GM21381 (cell line): Measurements from ENCODE around the gene GPR158.
"Not testable (repeated sequence)": the region's sequence is repeated elsewhere in the genome, so short reads cannot be mapped to it uniquely, and the experiment has no call there.

Experiments
- ATAC-seq: cut with Tn5 transposase; IDR thresholded peaks from one replicate; pipeline ENCODE4 v1.9.1; 2021; ENCODE audit warnings: mild to moderate bottlenecking, moderate library complexity; ENCODE audit not compliant: unreplicated experiment

Gene GPR158, protein sequence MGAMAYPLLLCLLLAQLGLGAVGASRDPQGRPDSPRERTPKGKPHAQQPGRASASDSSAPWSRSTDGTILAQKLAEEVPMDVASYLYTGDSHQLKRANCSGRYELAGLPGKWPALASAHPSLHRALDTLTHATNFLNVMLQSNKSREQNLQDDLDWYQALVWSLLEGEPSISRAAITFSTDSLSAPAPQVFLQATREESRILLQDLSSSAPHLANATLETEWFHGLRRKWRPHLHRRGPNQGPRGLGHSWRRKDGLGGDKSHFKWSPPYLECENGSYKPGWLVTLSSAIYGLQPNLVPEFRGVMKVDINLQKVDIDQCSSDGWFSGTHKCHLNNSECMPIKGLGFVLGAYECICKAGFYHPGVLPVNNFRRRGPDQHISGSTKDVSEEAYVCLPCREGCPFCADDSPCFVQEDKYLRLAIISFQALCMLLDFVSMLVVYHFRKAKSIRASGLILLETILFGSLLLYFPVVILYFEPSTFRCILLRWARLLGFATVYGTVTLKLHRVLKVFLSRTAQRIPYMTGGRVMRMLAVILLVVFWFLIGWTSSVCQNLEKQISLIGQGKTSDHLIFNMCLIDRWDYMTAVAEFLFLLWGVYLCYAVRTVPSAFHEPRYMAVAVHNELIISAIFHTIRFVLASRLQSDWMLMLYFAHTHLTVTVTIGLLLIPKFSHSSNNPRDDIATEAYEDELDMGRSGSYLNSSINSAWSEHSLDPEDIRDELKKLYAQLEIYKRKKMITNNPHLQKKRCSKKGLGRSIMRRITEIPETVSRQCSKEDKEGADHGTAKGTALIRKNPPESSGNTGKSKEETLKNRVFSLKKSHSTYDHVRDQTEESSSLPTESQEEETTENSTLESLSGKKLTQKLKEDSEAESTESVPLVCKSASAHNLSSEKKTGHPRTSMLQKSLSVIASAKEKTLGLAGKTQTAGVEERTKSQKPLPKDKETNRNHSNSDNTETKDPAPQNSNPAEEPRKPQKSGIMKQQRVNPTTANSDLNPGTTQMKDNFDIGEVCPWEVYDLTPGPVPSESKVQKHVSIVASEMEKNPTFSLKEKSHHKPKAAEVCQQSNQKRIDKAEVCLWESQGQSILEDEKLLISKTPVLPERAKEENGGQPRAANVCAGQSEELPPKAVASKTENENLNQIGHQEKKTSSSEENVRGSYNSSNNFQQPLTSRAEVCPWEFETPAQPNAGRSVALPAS (N-terminal part only)

DNA sequence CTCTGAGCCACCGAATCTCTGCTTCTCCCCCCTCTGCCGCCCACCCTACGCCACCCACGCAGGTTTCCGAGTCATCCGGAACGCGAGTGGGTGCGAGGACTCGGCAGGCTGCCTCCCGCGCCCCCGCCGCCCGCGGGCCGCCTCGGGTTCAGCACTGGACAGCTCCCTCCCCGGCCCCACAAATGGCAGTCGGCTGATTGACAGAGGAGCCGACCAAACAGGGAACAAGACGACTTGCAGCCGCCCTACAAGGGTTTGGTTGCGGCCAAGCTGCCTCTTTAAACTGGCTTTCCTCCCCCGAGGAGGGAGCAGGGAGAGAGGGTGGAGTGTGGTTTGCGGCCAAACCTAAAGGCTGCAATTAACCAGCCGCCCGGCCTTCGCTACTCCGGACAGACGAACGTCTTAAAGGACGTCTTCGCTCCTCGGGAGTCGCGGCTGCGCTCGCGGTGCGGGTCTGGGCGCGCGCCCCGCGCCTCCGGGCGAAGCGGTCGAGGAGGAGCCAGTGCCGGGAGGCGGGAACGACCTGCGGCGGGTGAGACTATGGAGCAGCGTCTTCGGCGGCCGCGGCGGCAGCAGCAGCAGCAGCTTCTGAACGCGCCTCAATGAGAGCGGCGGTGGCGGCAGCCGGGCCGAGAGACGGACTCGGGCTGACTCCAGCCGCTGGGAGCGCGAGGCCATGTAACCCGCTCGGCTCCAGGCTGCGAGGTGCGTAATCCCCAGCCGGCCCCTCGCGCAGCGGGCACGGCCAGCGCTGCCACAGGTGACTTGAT lies at the start of gene GPR158:
Gene GPR158, plus strand, starts transcription at position 541 of the 770 bp plus-strand sequence. CDS start 420 bp downstream, outside the sequence.
- ATAC-seq: peak; percentile 54

DNA sequence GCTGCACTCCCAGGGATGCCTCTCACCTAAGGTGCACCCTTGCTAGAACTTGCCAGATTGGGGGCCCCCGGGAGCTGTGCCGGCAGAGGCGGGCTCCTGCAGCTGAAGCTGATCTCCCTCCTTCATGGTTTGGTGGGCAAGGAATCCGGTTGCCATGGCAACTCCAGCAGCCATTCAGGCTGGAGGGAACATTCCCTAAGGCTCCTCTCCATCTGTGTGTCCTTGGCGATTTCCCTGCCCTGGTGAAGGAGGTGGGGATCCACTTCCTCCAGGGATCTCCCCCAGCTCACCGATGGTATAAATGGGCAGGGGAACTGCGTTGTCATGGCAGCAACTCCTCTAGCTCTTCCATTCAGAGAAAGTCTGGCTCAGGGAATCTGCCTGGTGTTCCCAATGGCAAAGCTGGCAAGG lies 49.6 kb upstream of the GPR158 start:
- no peak for ATAC-seq

GRCh38 chr10:25129592-25129991 lies 45.2 kb upstream of the GPR158 start:
- no peak for ATAC-seq

GRCh38 chr10:25130906-25131305 lies 43.9 kb upstream of the GPR158 start:
- no peak for ATAC-seq

- ATAC-seq: no peak
Observed at GRCh38 chr10:25142116-25142864, 32.5 kb upstream of the GPR158 start.

DNA sequence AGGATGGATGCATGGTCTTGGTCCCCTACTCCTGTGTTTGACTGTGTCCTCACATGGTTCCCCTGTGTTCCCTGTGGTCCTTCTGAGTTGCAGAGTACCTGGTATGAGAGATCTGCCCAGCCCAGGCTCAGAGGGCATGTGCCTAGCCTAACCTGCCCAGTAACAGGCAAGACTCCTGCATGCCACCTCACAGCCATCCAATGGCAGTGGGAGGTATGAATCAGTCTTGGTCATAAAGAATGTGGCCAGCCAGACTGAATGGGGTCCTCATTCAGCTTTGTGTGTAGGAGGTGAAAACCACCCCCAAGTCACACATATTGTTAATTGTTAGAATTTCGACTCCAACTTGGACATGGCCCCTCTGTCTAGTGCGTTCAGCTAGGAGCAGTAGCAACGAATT lies 17.2 kb upstream of the GPR158 start:
- ATAC-seq: no peak

- no peak for ATAC-seq
Observed at GRCh38 chr10:25159591-25159990, 15.2 kb upstream of the GPR158 start.

DNA sequence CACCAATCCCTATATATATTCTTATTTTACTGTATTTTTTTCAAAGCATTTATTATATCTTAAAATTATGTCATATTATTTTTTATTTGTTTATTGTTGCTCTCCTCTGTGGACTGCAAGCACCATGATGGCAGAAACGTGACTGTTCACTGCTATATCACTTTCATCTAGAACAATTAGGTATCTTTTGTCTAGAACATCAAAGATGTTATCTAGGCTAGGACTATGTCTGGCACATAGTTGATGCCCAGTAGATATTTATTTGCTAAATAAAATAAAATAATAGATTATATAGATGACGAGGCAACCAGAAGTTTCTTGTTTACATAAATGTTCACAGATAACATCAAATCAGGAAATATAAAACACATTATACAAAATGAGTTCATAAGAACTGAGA lies 12.4 kb upstream of the GPR158 start:
- no peak for ATAC-seq

GRCh38 chr10:25163464-25163863 lies 11.3 kb upstream of the GPR158 start:
- not testable (repeated sequence) for ATAC-seq

- ATAC-seq: no peak
Observed at GRCh38 chr10:25169740-25170139, 5.1 kb upstream of the GPR158 start.

GRCh38 chr10:25170627-25171026 lies 4.2 kb upstream of the GPR158 start:
- no peak for ATAC-seq

DNA sequence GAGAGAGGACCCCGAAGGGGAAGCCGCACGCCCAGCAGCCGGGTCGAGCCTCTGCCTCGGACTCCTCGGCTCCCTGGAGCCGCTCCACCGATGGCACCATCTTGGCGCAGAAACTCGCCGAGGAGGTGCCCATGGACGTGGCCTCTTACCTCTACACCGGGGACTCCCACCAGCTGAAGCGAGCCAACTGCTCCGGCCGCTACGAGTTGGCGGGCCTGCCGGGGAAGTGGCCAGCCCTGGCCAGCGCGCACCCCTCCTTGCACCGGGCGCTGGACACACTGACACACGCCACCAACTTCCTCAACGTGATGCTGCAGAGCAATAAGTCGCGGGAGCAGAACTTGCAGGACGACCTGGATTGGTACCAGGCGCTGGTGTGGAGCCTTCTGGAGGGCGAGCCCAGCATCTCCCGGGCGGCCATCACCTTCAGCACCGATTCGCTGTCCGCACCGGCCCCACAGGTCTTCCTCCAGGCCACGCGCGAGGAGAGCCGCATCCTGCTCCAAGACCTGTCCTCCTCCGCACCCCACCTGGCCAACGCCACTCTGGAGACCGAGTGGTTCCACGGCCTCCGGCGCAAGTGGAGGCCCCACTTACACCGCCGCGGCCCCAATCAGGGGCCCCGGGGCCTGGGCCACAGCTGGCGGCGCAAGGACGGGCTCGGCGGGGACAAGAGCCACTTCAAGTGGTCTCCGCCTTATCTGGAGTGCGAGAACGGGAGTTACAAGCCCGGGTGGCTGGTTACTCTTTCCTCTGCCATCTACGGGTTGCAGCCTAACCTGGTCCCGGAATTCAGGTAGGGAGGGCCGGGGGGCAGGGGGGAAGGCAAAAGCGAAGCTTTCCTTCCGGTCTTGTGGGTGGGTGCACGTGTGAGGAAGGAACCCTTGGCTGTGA lies 973 bp downstream of the GPR158 start:
- ATAC-seq: no peak

DNA sequence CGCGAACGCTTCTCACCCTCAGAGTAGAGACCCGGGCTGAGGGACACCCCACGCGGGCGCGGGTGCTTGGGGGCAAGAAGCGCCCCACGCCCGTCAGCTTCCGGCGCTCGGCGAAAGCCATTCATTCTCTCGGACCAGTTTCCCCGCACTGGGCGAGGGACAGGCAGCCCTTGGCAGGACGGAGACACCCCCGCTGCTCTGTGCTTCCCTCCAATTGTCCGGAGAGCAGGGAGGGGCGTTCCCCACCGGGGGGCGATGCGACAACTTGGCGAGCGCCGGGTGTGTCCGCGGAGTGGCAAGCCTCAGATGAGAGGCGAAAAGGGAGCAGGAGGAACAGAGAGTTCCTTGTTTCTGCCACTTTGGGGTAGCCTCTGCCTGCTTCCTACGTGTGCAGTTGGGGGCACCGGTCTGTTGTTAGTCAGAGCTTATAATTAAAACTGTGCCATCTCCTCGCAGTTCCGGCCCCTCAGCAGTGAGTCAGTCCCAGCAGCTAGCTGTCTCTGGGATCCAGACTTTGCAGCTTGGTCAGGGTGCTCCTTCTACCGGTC lies 1.7 kb downstream of the GPR158 start:
- ATAC-seq: no peak

DNA sequence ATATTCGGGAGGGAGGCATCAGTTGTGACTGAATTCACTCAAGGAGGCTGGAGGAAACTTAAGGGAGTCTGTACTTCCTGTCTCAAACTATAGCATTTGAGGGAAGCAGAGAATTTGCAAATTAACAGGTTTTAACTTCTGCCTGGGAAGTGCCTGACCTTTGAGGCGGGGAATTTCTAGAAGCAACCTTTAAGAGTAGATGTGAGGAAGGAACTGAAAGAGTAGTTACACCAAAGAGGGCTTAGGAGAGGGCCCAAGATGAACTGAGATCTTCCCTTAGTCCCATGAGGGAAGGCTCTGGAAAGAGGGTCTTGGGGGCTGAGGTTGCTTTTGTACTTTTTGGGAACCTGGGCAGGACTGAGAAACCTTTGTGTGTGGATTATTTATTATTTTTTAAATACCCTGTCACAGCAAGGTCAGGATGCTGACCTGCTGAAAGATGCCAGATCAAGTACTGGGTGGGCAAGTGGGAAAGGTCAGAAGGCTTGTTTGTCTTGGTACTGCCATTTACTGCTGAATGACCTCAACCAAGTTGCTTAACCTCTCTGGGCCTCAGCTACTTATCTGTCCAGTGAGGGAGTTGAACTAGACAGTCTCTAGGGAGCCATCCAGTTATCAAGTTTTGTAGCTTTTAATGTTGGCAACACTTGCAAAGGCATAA lies 2.4 kb downstream of the GPR158 start:
- ATAC-seq: no peak

GRCh38 chr10:25177754-25178135 lies 2.9 kb downstream of the GPR158 start:
- no peak for ATAC-seq

DNA sequence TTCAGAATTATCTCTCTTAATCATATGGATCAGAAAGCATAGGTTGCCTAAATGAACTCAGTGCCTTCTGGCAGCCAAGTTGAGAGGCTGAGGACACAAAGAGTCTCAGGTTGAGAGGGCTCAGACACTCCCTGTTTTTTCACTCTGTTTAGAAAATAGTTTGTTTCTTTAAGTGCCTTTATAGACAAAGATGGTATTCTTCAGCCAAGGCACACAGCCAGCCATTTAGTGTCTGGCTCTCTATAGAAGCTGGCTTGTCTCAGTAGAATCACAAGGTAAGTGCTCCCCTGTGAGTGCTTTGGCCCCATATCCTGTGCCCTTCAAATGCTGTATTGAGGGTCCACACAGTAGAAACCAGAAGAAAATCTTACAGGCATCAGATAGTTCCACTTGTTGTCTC lies 3.6 kb downstream of the GPR158 start:
- no peak for ATAC-seq

- ATAC-seq: no peak
Observed at GRCh38 chr10:25180801-25181200, 6.0 kb downstream of the GPR158 start.

- ATAC-seq: no peak
Observed at GRCh38 chr10:25182636-25183035, 7.8 kb downstream of the GPR158 start.
